ENCODE measurements around the gene RNF224. TPM values are rescaled to one million over a fixed set of nuclear protein-coding genes. Genes with fewer than 3 reads are reported as not detected.

RNF224 gene
- polyA plus RNA-seq, 2 of the 4 experiments (the other 2 are of a cell fraction), result 0.04 TPM; not detected in 1

- DNase-seq (ENCODE audit: low read depth in 1 of 2, low spot score in 1 of 2), result peak in 1 of 2 experiments; percentile 80
- Histone ChIP-seq H3K4me2 (peak overlapping the region; percentile 81), H3K4me3 (peak overlapping the region; percentile 67), H3K4me1 (peaks cover 54% of the 10 kb centered on the region), H3K9me3 (no peaks in the 10 kb centered on the region), H3K27ac (peak overlapping the region; percentile 97 to 99)
- TF ChIP-seq HOXB5 (CRISPR knock-in tag; IDR thresholded peaks at IDR 0.05) (peak; percentile 73; the same call in 1 of the 2 replicates), POLR2A (IDR thresholded peaks at IDR 0.05; ENCODE audit: low read length) (peak; percentile 52), MAZ (IDR thresholded peaks at IDR 0.05; ENCODE audit: borderline replicate concordance, low read depth, low read length) (peak; percentile 56; the same call in 1 of the 2 replicates), RFX5 (IDR thresholded peaks at IDR 0.05) (no peak), ATOH8 (CRISPR knock-in tag; IDR thresholded peaks at IDR 0.05; ENCODE audit: low read depth) (no peak), JUN (IDR thresholded peaks at IDR 0.05) (peak in 1 of 2 experiments; percentile 9; a peak in 2 of 5 replicates), BHLHE40 (IDR thresholded peaks at IDR 0.05; ENCODE audit: low read depth, low read length) (peak; percentile 78), CEBPB (IDR thresholded peaks at IDR 0.05) (no peak), USF2 (IDR thresholded peaks at IDR 0.05) (peak; percentile 69), MYC (IDR thresholded peaks at IDR 0.05; ENCODE audit: borderline replicate concordance, low read length) (peak; percentile 87), PHF8 (IDR thresholded peaks at IDR 0.05; ENCODE audit: borderline replicate concordance, low read depth) (peak; percentile 48; the same call in 1 of the 2 replicates), CTCF (IDR thresholded peaks at IDR 0.05) (peak; percentile 22; the same call in 1 of the 3 replicates), JUNB (IDR thresholded peaks at IDR 0.05) (no peak)
- TF ChIP-seq, protein P1, sequence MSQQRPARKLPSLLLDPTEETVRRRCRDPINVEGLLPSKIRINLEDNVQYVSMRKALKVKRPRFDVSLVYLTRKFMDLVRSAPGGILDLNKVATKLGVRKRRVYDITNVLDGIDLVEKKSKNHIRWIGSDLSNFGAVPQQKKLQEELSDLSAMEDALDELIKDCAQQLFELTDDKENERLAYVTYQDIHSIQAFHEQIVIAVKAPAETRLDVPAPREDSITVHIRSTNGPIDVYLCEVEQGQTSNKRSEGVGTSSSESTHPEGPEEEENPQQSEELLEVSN (IDR thresholded peaks at IDR 0.05; ENCODE audit: borderline replicate concordance, low read depth), result peak; percentile 92
- TF ChIP-seq, protein P2, sequence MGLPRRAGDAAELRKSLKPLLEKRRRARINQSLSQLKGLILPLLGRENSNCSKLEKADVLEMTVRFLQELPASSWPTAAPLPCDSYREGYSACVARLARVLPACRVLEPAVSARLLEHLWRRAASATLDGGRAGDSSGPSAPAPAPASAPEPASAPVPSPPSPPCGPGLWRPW (IDR thresholded peaks at IDR 0.05), result no peak
- TF ChIP-seq, protein P3, sequence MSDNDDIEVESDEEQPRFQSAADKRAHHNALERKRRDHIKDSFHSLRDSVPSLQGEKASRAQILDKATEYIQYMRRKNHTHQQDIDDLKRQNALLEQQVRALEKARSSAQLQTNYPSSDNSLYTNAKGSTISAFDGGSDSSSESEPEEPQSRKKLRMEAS (IDR thresholded peaks at IDR 0.05), result peak; percentile 98
- TF ChIP-seq, protein P4, sequence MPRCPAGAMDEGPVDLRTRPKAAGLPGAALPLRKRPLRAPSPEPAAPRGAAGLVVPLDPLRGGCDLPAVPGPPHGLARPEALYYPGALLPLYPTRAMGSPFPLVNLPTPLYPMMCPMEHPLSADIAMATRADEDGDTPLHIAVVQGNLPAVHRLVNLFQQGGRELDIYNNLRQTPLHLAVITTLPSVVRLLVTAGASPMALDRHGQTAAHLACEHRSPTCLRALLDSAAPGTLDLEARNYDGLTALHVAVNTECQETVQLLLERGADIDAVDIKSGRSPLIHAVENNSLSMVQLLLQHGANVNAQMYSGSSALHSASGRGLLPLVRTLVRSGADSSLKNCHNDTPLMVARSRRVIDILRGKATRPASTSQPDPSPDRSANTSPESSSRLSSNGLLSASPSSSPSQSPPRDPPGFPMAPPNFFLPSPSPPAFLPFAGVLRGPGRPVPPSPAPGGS (IDR thresholded peaks at IDR 0.05), result peak; percentile 79; the same call in 2 of the 3 replicates
- peak; percentile 17 to 46 for ATAC-seq
- ChIA-PET POLR2A (interaction anchor here (0.5 to 3.3 kb wide), 49 partner anchors 9 to 378 kb away, joined by 3 to 97 read pairs (median 5); partner anchors contain the start of genes ANAPC2, CYSRT1, DPP7 and EHMT1), CTCF (interaction anchor here (0.9 to 13.1 kb wide), 13 partner anchors 9 to 211 kb away, joined by 3 to 236 read pairs (median 4); partner anchors contain the start of genes CYSRT1, NELFB, NRARP and RNF208)
- no peak for FAIRE-seq
- 0% methylated on average over 10 of the region's 58 CpGs for WGBS (ENCODE audit: missing lambda C conversion rate)
These were observed 13.1 kb downstream of the RNF224 start for GRCh38 chr9:137240318-137240840.

- 2% methylated on average over 24 of the region's 67 CpGs for WGBS (ENCODE audit: missing lambda C conversion rate)
- DNase-seq (ENCODE audit: low read depth in 1 of 2, low spot score in 1 of 2) (peak; percentile 99 to 100), ATAC-seq (peak; percentile 61 to 78), FAIRE-seq (peak; percentile 95)
- peak within 1 kb of the TSS; percentile 98 to 99 for H3K27ac ChIP-seq
- H3K4me3 ChIP-seq, result peak within 1 kb of the TSS; percentile 91
- peak within 1 kb of the TSS; percentile 98 for H3K4me2 ChIP-seq
- no peaks in the 10 kb centered on the region for H3K9me3 ChIP-seq
- ChIA-PET POLR2A (interaction anchor here (0.5 to 3.3 kb wide), 49 partner anchors 9 to 378 kb away, joined by 3 to 97 read pairs (median 5); partner anchors contain the start of genes ANAPC2, CYSRT1, DPP7 and EHMT1), CTCF (interaction anchor here (0.9 to 13.1 kb wide), 11 partner anchors 9 to 211 kb away, joined by 3 to 236 read pairs (median 4); partner anchors contain the start of genes CYSRT1, NELFB, NRARP and RNF208)
- peaks cover 54% of the 10 kb centered on the region for H3K4me1 ChIP-seq
- TF ChIP-seq RAD21 (conservative IDR thresholded peaks at IDR 0.05 in 1 of 2, IDR thresholded peaks at IDR 0.05 in 1 of 2), result no peak
- no peak for TF ChIP-seq CTCF (IDR thresholded peaks at IDR 0.05)
- TF ChIP-seq JUNB (IDR thresholded peaks at IDR 0.05), result no peak
- no peak for TF ChIP-seq ZFP36 (IDR thresholded peaks at IDR 0.05; ENCODE audit: borderline replicate concordance, partially characterized antibody)
- TF ChIP-seq HOXB5 (CRISPR knock-in tag; IDR thresholded peaks at IDR 0.05), result no peak
- peak; percentile 100 for TF ChIP-seq POLR2A (IDR thresholded peaks at IDR 0.05; ENCODE audit: low read length)
- TF ChIP-seq ZC3H11A (IDR thresholded peaks at IDR 0.05), result no peak
- no peak for TF ChIP-seq FOSL2 (IDR thresholded peaks at IDR 0.05)
- TF ChIP-seq FOSL2 (CRISPR knock-in tag; IDR thresholded peaks at IDR 0.05), result no peak; the same call in 1 of the 2 replicates
- no peak for TF ChIP-seq EHMT2 (IDR thresholded peaks at IDR 0.05; ENCODE audit: low read depth)
- no peak for TF ChIP-seq ZNF302 (CRISPR knock-in tag; IDR thresholded peaks at IDR 0.05)
- TF ChIP-seq TFCP2L1 (CRISPR knock-in tag; IDR thresholded peaks at IDR 0.05), result peak; percentile 90
- TF ChIP-seq NR3C1 (IDR thresholded peaks at IDR 0.05), result no peak
- no peak for TF ChIP-seq KDM1A (IDR thresholded peaks at IDR 0.05; ENCODE audit: low read depth)
These were observed 13.7 kb downstream of the RNF224 start, which contains the start of gene TUBB4B for GRCh38 chr9:137240841-137241489. TSS of gene TUBB4B (plus strand) at chr9:137241287. CDS start at chr9:137241361, 74 bp downstream.
